ENCODE data around the gene BCAS3. TPM values are rescaled to one million over a fixed set of nuclear protein-coding genes. Genes with fewer than 3 reads are reported as not detected.

The BCAS3 gene
- total and polyA plus RNA-seq, 2 donors (not counting 1 experiment from before 2014, with no cell fraction given): 13.9 to 73.4 TPM

DNA sequence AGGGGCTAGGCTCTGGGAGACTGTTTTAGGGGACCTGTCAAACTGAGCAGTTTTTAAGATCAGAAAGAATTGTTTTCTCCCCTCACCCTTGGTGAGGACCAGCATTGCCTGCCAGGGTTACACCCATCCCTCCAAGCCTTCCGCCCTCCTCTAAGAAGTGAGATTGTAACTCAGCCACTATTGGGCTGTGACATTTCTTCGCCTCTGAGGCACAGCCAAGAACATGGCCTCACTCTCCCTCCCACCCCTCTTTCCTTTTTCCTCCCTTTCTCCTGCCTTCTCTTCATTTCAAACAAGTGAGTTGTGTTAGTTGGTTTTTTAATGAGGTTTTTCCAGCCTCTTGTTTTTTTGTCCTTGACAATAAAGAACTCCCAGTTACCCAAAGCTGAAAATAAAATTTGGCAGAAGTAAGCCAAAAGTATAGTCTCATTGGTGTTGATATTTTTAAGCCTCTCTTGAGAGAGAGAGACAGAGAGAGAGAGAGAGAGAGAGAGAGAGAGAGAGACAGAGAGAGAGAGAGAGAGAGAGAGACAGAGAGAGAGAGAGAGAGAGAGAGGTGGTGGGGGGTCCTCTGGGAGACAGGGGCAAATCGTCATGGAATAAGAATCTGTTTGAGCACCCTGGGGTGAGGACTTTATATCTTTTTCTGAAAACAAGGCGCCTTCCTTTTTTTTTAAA is 644.8 kb downstream of the BCAS3 start:
- Histone ChIP-seq H3K79me2 (ENCODE audit: control insufficient read depth, insufficient read depth, low read length) (no peaks in the 10 kb centered on the region), H3K27me3 (replicated peaks in 1 of 4; ENCODE audit: control extremely low read depth in 1 of 4, control insufficient read depth in 3 of 4, insufficient read depth in 4 of 4, low read length in 3 of 4) (no peaks in the 10 kb centered on the region), H3K4me1 (ENCODE audit: control insufficient read depth in 2 of 2, insufficient read depth in 2 of 2, low read length in 2 of 2) (no peaks in the 10 kb centered on the region), H3K4me3 (ENCODE audit: control extremely low read depth in 1 of 5, extremely low read depth in 1 of 5, insufficient read depth in 1 of 5, low read depth in 2 of 5, low read length in 4 of 5) (no peak overlapping the region), H3K9me3 (ENCODE audit: control extremely low read depth in 1 of 3, control insufficient read depth in 2 of 3, insufficient read depth in 1 of 3, low read length in 2 of 3) (peaks cover 0 to 2% (median 0%) of the 10 kb centered on the region in 3 donors), H4K20me1 (ENCODE audit: control insufficient read depth, insufficient read depth, low read length, poor library complexity, severe bottlenecking) (no peaks in the 10 kb centered on the region), H2AFZ (ENCODE audit: insufficient read depth, low read depth, low read length, poor library complexity, severe bottlenecking) (no peak overlapping the region), H3K36me3 (replicated peaks in 1 of 2; ENCODE audit: control extremely low read depth in 1 of 2, control insufficient read depth in 1 of 2, extremely low read depth in 1 of 2, insufficient read depth in 2 of 2, low read length in 1 of 2) (no peaks in the 10 kb centered on the region), H3K27ac (ENCODE audit: low read length in 2 of 2) (no peak overlapping the region), H3K9ac (ENCODE audit: low read length) (no peak overlapping the region), H3K4me2 (replicated peaks; ENCODE audit: low read depth, low read length, poor library complexity, severe bottlenecking) (no peak overlapping the region)
- intact Hi-C loops (cut with micrococcal nuclease): no loop called here
- ChIA-PET POLR2A (no interaction called here), CTCF (no interaction called here)
- ATAC-seq (ENCODE audit: low read depth) (no peak), DNase-seq (no peak)
- Mint-ChIP-seq H3K27me3 (no peaks in the 10 kb centered on the region), H3K4me1 (no peaks in the 10 kb centered on the region), H3K4me3 (no peak overlapping the region), H3K9me3 (ENCODE audit: insufficient read depth) (no peaks in the 10 kb centered on the region), H3K27ac (no peak overlapping the region)
- TF ChIP-seq EZH2 (IDR thresholded peaks at IDR 0.05; ENCODE audit: borderline replicate concordance, insufficient read depth, low read depth, low read length, poor library complexity, severe bottlenecking): no peak
- TF ChIP-seq, protein P1, sequence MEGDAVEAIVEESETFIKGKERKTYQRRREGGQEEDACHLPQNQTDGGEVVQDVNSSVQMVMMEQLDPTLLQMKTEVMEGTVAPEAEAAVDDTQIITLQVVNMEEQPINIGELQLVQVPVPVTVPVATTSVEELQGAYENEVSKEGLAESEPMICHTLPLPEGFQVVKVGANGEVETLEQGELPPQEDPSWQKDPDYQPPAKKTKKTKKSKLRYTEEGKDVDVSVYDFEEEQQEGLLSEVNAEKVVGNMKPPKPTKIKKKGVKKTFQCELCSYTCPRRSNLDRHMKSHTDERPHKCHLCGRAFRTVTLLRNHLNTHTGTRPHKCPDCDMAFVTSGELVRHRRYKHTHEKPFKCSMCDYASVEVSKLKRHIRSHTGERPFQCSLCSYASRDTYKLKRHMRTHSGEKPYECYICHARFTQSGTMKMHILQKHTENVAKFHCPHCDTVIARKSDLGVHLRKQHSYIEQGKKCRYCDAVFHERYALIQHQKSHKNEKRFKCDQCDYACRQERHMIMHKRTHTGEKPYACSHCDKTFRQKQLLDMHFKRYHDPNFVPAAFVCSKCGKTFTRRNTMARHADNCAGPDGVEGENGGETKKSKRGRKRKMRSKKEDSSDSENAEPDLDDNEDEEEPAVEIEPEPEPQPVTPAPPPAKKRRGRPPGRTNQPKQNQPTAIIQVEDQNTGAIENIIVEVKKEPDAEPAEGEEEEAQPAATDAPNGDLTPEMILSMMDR (IDR thresholded peaks at IDR 0.05): no peak
- WGBS (ENCODE audit: insufficient coverage): 93% methylated on average over 3 of the region's 4 CpGs

DNA sequence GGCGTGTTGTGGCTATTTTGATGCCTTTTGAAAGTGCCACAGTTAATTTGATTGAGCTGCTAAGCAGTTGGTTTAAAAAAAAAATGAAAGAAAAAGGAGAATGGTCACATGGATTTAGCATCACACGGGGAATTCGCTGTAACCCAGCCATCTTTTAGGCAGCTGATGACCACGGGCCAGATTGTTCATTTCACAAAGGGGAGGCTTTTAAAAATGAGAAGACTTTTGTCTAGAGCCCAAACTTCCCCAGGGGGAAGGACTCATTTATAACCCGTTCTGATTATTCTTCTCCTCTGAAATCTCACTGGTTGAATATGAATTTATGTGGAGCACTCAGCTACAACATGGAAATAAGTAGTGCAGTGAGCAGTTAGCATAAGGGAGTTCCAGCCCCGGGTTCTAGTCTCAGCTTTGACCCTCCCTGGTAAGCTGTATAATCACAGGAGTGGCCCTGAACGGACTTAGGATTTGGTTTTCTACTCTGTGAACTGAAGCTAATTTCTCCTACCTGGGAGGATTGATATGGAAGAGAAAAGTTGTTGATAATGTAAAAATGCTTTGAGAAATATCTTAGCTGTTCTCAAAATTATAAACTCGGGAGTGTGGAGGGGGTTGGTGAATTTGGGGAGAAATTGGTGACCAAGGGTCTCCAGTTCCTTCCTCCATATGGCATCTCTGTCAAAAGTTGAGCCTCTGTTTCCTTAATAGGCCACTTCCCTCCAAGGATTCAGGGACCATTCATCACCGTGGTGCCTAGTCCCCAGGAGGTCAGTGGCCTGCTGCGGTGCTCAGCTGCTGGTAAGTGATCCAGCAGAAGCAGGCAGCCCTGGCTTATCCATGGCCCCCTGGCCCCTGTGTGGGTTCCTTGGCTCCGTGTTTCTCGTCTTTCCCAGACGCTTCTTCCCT is 645.6 kb downstream of the BCAS3 start:
- TF ChIP-seq, protein P1 (IDR thresholded peaks at IDR 0.05): no peak
- no peak for TF ChIP-seq EZH2 (IDR thresholded peaks at IDR 0.05; ENCODE audit: borderline replicate concordance, insufficient read depth, low read depth, low read length, poor library complexity, severe bottlenecking)
- ChIA-PET CTCF (no interaction called here), POLR2A (no interaction called here)
- H4K20me1 ChIP-seq (ENCODE audit: control insufficient read depth, insufficient read depth, low read length, poor library complexity, severe bottlenecking): no peaks in the 10 kb centered on the region
- intact Hi-C loops (cut with micrococcal nuclease): no loop called here
- H3K4me3 ChIP-seq (ENCODE audit: control extremely low read depth in 1 of 5, extremely low read depth in 1 of 5, insufficient read depth in 1 of 5, low read depth in 2 of 5, low read length in 4 of 5): no peak overlapping the region
- WGBS (ENCODE audit: insufficient coverage): 86% methylated on average over 9 of the region's 13 CpGs
- Mint-ChIP-seq H3K9me3 (ENCODE audit: insufficient read depth) (no peaks in the 10 kb centered on the region), H3K4me3 (no peak overlapping the region), H3K27me3 (no peaks in the 10 kb centered on the region), H3K27ac (no peak overlapping the region), H3K4me1 (no peaks in the 10 kb centered on the region)
- DNase-seq: no peak
- ATAC-seq (ENCODE audit: low read depth): no peak
- H3K9ac ChIP-seq (ENCODE audit: low read length): no peak overlapping the region
- no peak overlapping the region for H2AFZ ChIP-seq (ENCODE audit: insufficient read depth, low read depth, low read length, poor library complexity, severe bottlenecking)
- H3K27me3 ChIP-seq (replicated peaks in 1 of 4; ENCODE audit: control extremely low read depth in 1 of 4, control insufficient read depth in 3 of 4, insufficient read depth in 4 of 4, low read length in 3 of 4): no peaks in the 10 kb centered on the region
- no peak overlapping the region for H3K4me2 ChIP-seq (replicated peaks; ENCODE audit: low read depth, low read length, poor library complexity, severe bottlenecking)
- no peak overlapping the region for H3K27ac ChIP-seq (ENCODE audit: low read length in 2 of 2)
- peaks cover 0 to 2% (median 0%) of the 10 kb centered on the region in 3 donors for H3K9me3 ChIP-seq (ENCODE audit: control extremely low read depth in 1 of 3, control insufficient read depth in 2 of 3, insufficient read depth in 1 of 3, low read length in 2 of 3)
- no peaks in the 10 kb centered on the region for H3K79me2 ChIP-seq (ENCODE audit: control insufficient read depth, insufficient read depth, low read length)
- no peaks in the 10 kb centered on the region for H3K4me1 ChIP-seq (ENCODE audit: control insufficient read depth in 2 of 2, insufficient read depth in 2 of 2, low read length in 2 of 2)
- no peaks in the 10 kb centered on the region for H3K36me3 ChIP-seq (replicated peaks in 1 of 2; ENCODE audit: control extremely low read depth in 1 of 2, control insufficient read depth in 1 of 2, extremely low read depth in 1 of 2, insufficient read depth in 2 of 2, low read length in 1 of 2)
